Activated CD4-positive, alpha-beta T cell treated with anti-CD3 and anti-CD28 coated beads, Interleukin-2, amount 10 ng/mL, durations not matched to agents 7 days and 5 days (primary cell): ENCODE data around the gene PFKFB2. TPM values are rescaled to one million over a fixed set of nuclear protein-coding genes. Genes with fewer than 3 reads are reported as not detected.

Experiments
- CTCF ChIA-PET: fragments of 350-600 bp; sonication (Branson Sonifier 250); formaldehyde crosslinking; loops from one replicate; lab custom pipeline; 2021; ENCODE audit warnings: antibody characterized with exemption; lab: Charles Lee
- POLR2A ChIA-PET: fragments of 350-600 bp; sonication (Branson Sonifier 250); formaldehyde crosslinking; loops from one replicate; lab custom pipeline; 2021; ENCODE audit warnings: antibody characterized with exemption; lab: Charles Lee
- DNase-seq: peaks from one replicate; pipeline ENCODE4 v3.0.0-alpha.2; 2020
- H3K27ac Mint-ChIP-seq: one replicate; pipeline ENCODE4 v1.8.0; 2021; ENCODE audit warnings: mild to moderate bottlenecking, moderate library complexity, mixed read lengths
- H3K27me3 Mint-ChIP-seq: one replicate; pipeline ENCODE4 v1.8.0; 2021; ENCODE audit warnings: mixed read lengths
- H3K36me3 Mint-ChIP-seq: one replicate; pipeline ENCODE4 v1.8.0; 2021; ENCODE audit warnings: low read depth, mixed read lengths
- H3K4me1 Mint-ChIP-seq: one replicate; pipeline ENCODE4 v1.8.0; 2021; ENCODE audit warnings: mixed read lengths
- H3K4me3 Mint-ChIP-seq: one replicate; pipeline ENCODE4 v1.8.0; 2021; ENCODE audit warnings: mild to moderate bottlenecking, moderate library complexity, mixed read lengths
- H3K9me3 Mint-ChIP-seq: one replicate; pipeline ENCODE4 v1.8.0; 2021; ENCODE audit warnings: mixed read lengths
- total RNA-seq, 2 experiments: library from RNA; stranded (reverse); gene quantifications; one replicate each; pipeline ENCODE4 v1.2.3, GENCODE V29; 2021

The PFKFB2 gene
- total RNA-seq, 2 experiments from 2014 or later: 2.1 to 2.5 TPM

GRCh38 chr1:207025146-207025880 is 27.8 kb upstream of the PFKFB2 start:
- CTCF ChIA-PET: interaction anchor here (1.0 to 1.4 kb wide), 3 partner anchors 23 to 90 kb away, joined by 3 to 4 read pairs (median 3); no protein-coding TSS in a partner anchor

DNA sequence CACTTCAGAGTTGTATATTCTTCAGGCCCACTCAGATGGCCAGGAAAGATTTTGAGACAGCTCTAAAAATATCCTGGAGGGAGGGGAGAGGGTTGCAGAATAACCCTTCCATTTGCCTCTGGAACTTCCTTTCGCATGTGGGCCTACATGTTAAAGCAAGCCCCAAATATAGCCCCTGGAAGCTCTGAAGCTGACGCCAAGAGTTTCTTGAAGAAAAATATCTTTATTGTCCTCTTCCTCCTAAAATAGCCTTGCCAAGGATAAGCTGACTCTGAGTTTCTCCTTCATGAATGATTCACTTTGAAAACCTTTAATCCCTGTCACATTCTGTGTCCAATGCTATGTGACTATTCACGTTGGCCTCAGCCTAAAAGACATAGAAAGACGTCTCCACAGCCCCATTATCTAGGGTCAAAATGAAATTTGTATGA is 27.0 kb upstream of the PFKFB2 start:
- no peaks in the 10 kb centered on the region for H3K4me1 Mint-ChIP-seq
- no peak for DNase-seq
- ChIA-PET CTCF (no interaction called here), POLR2A (no interaction called here)
- H3K9me3 Mint-ChIP-seq: no peaks in the 10 kb centered on the region
- no peak overlapping the region for H3K27ac Mint-ChIP-seq
- H3K27me3 Mint-ChIP-seq: peaks cover 32% of the 10 kb centered on the region
- H3K36me3 Mint-ChIP-seq: no peaks in the 10 kb centered on the region
- H3K4me3 Mint-ChIP-seq: no peak overlapping the region

More at GRCh38 chr1:207025146-207025880, 27.8 kb upstream of the PFKFB2 start:
- no peaks in the 10 kb centered on the region for H3K4me1 Mint-ChIP-seq
- no peak for DNase-seq
- POLR2A ChIA-PET: no interaction called here
- no peak overlapping the region for H3K27ac Mint-ChIP-seq
- no peaks in the 10 kb centered on the region for H3K36me3 Mint-ChIP-seq
- no peaks in the 10 kb centered on the region for H3K9me3 Mint-ChIP-seq
- peaks cover 25% of the 10 kb centered on the region for H3K27me3 Mint-ChIP-seq
- no peak overlapping the region for H3K4me3 Mint-ChIP-seq

GRCh38 chr1:207027206-207027777 is 25.8 kb upstream of the PFKFB2 start:
- POLR2A ChIA-PET: no interaction called here

DNA sequence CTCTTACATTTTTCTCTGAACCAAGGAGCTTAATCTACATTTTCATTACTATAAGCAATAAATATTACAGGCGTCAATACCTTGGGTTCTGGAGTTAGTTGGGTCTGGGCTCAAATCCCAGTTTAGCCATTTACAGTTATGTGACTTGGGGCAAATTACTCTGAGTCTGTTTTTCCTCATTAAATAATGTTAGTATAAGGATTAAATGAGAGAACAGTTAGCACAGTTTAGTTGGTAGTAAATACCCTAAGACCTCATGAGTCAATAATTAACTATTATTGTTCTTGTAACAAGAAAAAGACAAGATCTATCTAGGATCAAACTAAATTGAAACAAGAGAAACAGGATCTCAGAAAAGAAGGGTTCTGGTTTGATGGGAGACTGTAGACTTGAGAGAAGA is 25.2 kb upstream of the PFKFB2 start:
- Mint-ChIP-seq H3K4me1 (no peaks in the 10 kb centered on the region), H3K36me3 (no peaks in the 10 kb centered on the region), H3K27ac (no peak overlapping the region), H3K4me3 (no peak overlapping the region), H3K9me3 (no peaks in the 10 kb centered on the region), H3K27me3 (peaks cover 46% of the 10 kb centered on the region)
- POLR2A ChIA-PET: no interaction called here
- CTCF ChIA-PET: no interaction called here
- no peak for DNase-seq

More at GRCh38 chr1:207027206-207027777, 25.8 kb upstream of the PFKFB2 start:
- no peak overlapping the region for H3K27ac Mint-ChIP-seq
- H3K36me3 Mint-ChIP-seq: no peaks in the 10 kb centered on the region
- peaks cover 42% of the 10 kb centered on the region for H3K27me3 Mint-ChIP-seq
- DNase-seq: no peak
- CTCF ChIA-PET: no interaction called here
- no peaks in the 10 kb centered on the region for H3K4me1 Mint-ChIP-seq
- H3K4me3 Mint-ChIP-seq: no peak overlapping the region
- H3K9me3 Mint-ChIP-seq: no peaks in the 10 kb centered on the region

DNA sequence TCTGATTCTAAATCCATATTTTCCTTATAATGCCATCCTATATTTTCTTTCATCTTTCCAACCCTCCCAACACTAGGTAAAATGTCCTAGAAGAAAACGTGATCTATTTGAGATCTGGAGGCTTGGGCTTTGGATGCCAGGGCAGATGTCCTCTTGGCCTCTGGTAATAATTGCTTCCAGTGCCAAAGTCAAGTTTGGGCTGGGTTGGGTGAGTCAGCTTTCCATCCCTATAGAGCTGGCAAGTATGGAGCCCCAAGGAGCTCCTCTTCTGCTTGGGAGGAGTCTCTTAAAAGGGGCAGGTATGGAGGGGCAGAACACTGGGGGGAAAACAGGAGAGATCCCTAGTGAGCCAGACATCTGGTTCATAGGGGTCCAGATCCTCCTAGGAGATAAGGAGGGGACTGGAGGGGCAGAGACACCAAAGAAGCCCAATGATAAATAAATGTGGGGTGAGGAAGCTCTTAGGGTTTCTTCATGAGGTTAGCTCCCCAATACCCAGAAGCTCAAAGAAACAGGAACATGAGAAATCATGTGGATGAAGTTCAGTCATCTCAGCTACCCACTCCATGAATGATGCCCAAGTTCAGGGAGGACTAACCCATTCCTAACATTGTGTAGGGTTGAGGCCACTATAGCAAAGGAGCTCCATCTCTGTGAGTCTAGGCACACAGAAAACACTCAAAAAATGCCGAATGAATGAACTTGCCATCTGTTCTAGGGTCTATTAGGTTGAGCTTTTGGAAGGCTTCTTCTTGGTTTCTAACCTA is 24.0 kb upstream of the PFKFB2 start:
- DNase-seq: no peak
- ChIA-PET CTCF (interaction anchor here (1.0 to 1.5 kb wide), 3 partner anchors 14 to 24 kb away, joined by 3 to 6 read pairs (median 4); partner anchors contain the start of gene PFKFB2), POLR2A (interaction anchor here (0.6 kb wide), 1 partner anchor 9 kb away, joined by 4 read pairs; no protein-coding TSS in a partner anchor)
- H3K27ac Mint-ChIP-seq: no peak overlapping the region
- no peaks in the 10 kb centered on the region for H3K4me1 Mint-ChIP-seq
- H3K9me3 Mint-ChIP-seq: no peaks in the 10 kb centered on the region
- no peaks in the 10 kb centered on the region for H3K36me3 Mint-ChIP-seq
- H3K27me3 Mint-ChIP-seq: peaks cover 55% of the 10 kb centered on the region
- H3K4me3 Mint-ChIP-seq: no peak overlapping the region

GRCh38 chr1:207029701-207030521 is 23.2 kb upstream of the PFKFB2 start:
- Mint-ChIP-seq H3K27ac (no peak overlapping the region), H3K4me1 (no peaks in the 10 kb centered on the region), H3K9me3 (no peaks in the 10 kb centered on the region), H3K4me3 (no peak overlapping the region), H3K27me3 (peaks cover 58% of the 10 kb centered on the region), H3K36me3 (no peaks in the 10 kb centered on the region)
- no peak for DNase-seq
- POLR2A ChIA-PET: no interaction called here
- CTCF ChIA-PET: interaction anchor here (1.0 to 1.5 kb wide), 3 partner anchors 13 to 25 kb away, joined by 3 to 6 read pairs (median 4); partner anchors contain the start of gene PFKFB2

GRCh38 chr1:207030522-207031009 is 22.5 kb upstream of the PFKFB2 start:
- no peak for DNase-seq
- Mint-ChIP-seq H3K27ac (no peak overlapping the region), H3K4me1 (no peaks in the 10 kb centered on the region), H3K27me3 (peaks cover 62% of the 10 kb centered on the region), H3K36me3 (no peaks in the 10 kb centered on the region), H3K9me3 (no peaks in the 10 kb centered on the region), H3K4me3 (no peak overlapping the region)
- ChIA-PET POLR2A (no interaction called here), CTCF (no interaction called here)

GRCh38 chr1:207031016-207031415 is 22.1 kb upstream of the PFKFB2 start:
- POLR2A ChIA-PET: no interaction called here
- H3K4me3 Mint-ChIP-seq: no peak overlapping the region
- peaks cover 62% of the 10 kb centered on the region for H3K27me3 Mint-ChIP-seq

DNA sequence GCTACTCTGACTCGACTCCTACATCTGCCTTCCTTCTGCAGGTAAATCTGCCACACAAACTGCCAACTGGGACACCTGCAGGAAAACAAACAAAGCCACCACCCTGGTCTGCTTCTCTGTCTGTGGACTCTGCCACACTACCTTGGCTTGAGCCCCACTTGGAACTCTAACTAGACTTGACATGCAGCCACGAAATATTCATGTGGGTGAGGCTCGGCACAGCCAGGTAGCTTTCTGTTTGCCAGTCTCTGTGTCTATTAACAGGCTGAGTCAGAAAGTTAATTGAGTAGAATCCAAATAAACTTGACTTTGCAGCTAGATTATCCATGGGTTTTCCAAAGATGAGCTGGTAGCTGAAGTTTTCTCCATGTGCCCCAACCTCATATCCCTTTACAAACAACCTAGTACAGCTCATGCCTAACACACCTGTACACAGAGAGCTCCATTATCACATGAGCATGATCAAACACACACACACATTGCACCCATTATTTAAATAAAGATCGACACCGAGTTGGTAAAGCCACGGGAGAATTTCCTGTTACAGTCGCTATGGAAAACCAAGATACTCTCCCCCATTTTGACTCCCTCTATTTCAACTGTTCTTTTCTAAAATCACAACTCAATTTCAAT is 21.3 kb upstream of the PFKFB2 start:
- H3K27ac Mint-ChIP-seq: no peak overlapping the region
- ChIA-PET POLR2A (no interaction called here), CTCF (interaction anchor here (0.9 to 1.4 kb wide), 4 partner anchors 10 to 468 kb away, joined by 3 to 5 read pairs (median 4); no protein-coding TSS in a partner anchor)
- no peak for DNase-seq
- H3K4me1 Mint-ChIP-seq: no peaks in the 10 kb centered on the region
- no peaks in the 10 kb centered on the region for H3K9me3 Mint-ChIP-seq
- H3K4me3 Mint-ChIP-seq: no peak overlapping the region
- H3K27me3 Mint-ChIP-seq: peaks cover 61% of the 10 kb centered on the region
- H3K36me3 Mint-ChIP-seq: no peaks in the 10 kb centered on the region

More at GRCh38 chr1:207031016-207031415, 22.1 kb upstream of the PFKFB2 start:
- Mint-ChIP-seq H3K27ac (no peak overlapping the region), H3K9me3 (no peaks in the 10 kb centered on the region), H3K4me1 (no peaks in the 10 kb centered on the region), H3K36me3 (no peaks in the 10 kb centered on the region)
- no peak for DNase-seq
- CTCF ChIA-PET: no interaction called here

DNA sequence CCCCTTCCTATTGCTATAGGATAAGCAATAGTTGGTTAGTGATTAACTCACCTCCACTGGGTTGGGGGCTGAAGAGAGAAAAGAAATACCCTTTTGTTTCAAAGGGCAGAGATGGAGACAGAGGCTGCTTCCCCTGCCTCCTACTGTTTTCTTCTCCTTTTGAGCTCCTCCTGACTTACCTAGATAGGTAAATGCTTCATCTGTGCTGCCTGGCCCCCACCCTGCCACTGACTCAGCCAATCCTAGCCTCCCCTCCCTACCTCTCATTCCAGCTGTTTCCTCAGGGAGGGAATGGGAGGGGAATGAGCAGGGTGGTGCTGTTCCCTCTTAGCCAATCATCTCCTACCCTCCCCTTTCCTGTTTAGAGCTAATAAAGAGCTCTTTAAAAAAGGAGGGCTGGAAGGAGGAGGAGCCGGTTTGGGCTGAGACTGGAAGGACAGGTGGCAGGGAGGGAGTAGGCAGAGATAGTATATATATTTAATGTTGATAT is 20.5 kb upstream of the PFKFB2 start, which contains the start of gene C1orf116:
C1orf116 (minus strand) TSS at position 229 of the 490 bp plus-strand sequence. CDS start 5,158 bp downstream, outside the sequence.
- Mint-ChIP-seq H3K4me1 (no peaks in the 10 kb centered on the region), H3K36me3 (no peaks in the 10 kb centered on the region), H3K9me3 (no peaks in the 10 kb centered on the region), H3K27ac (no peak within 1 kb of the TSS), H3K27me3 (peaks cover 52% of the 10 kb centered on the region), H3K4me3 (no peak within 1 kb of the TSS)
- ChIA-PET CTCF (interaction anchor here (0.7 to 2.4 kb wide), 9 partner anchors 9 to 467 kb away, joined by 3 to 9 read pairs (median 3); partner anchors contain the start of gene EIF2D), POLR2A (no interaction called here)
- no peak for DNase-seq

GRCh38 chr1:207033302-207033701 is 19.8 kb upstream of the PFKFB2 start:
- ChIA-PET CTCF (interaction anchor here (0.7 to 2.4 kb wide), 8 partner anchors 9 to 466 kb away, joined by 3 to 9 read pairs (median 3); partner anchors contain the start of gene EIF2D), POLR2A (no interaction called here)
- H3K27me3 Mint-ChIP-seq: peaks cover 52% of the 10 kb centered on the region
- no peaks in the 10 kb centered on the region for H3K36me3 Mint-ChIP-seq
- no peak overlapping the region for H3K27ac Mint-ChIP-seq
- H3K9me3 Mint-ChIP-seq: no peaks in the 10 kb centered on the region
- DNase-seq: no peak
- H3K4me3 Mint-ChIP-seq: no peak overlapping the region
- H3K4me1 Mint-ChIP-seq: no peaks in the 10 kb centered on the region
